Prostate gland (tissue), 2 donors: Measurements from ENCODE around the gene ZMAT5.

Experiments used
- CTCF ChIP-seq, 4 experiments: fragments of 200-600 bp in 2 of 4; fragments of 450-650 bp in 2 of 4; sonication (generic) in 2 of 4; IDR thresholded peaks; 1 replicate in 3 of 4; 2 replicates in 1 of 4; pipeline ENCODE4 v1.5.1; 2016 to 2019; ENCODE audit warnings: antibody characterized with exemption in 4 of 4, mild to moderate bottlenecking in 2 of 4, moderate library complexity in 2 of 4
- POLR2A ChIP-seq: fragments of 450-650 bp; IDR thresholded peaks from one replicate; pipeline ENCODE4 v1.6.1; 2016; ENCODE audit warnings: antibody characterized with exemption, mild to moderate bottlenecking
- POLR2AphosphoS5 ChIP-seq: sonication (generic); formaldehyde crosslinking; IDR thresholded peaks from one replicate; pipeline ENCODE4 v1.6.1; 2017; ENCODE audit warnings: antibody characterized with exemption

DNA sequence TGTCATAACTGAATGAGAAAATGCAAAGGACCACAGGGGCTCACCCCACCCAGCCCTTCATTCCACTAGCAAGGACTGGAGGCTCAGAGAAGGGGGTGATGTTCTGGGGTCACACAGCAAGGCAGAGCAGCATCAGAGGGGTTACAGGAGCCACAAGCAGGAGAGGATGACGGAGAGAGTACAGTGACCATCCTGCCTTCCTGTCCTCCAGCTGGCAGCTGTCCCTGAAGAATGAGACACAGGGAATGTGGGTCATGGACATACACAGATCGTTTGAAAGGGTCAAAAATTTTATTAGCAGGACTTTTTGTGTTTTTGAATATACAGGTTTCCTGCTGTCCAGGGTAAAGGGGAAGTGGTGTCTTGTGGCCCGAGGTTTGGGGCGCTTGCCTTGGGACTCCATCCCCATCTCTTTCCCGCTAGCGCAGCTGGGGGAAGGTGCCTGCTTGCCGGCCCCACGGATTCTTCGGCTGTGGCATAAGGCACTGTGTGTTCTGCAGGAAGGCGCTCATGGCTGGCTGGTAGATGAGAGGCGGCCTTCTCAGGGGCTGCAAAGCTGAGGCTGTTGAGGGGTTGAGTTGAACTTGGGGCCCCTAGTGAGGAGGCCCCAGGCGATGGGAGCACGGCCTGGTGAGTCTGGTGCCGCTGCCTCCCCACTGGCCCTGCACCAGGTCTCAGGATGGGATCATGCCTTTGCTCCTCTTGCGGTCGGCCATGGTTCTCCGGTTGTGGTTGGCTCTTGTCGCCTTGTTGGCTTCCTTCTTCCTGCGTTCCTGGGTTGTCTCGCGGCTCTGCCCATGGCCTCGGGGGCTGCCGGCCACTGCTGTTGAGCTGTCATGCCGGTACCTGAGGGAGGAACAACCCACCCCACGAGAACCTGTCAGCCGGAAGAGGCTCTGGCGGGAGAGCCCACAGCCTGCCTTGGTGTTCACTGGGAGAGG lies 21.8 kb upstream of the ZMAT5 start:
- TF ChIP-seq POLR2A (no peak), CTCF (IDR thresholded peaks at IDR 0.05) (no peak), POLR2AphosphoS5 (no peak)
